Loucy (cell line): Measurements from ENCODE around the gene IL22RA2.

Experiments
- H2AFZ ChIP-seq: fragments of 200-600 bp; sonication (generic); 2 replicates; pipeline ENCODE4 v1.6.0; 2016; ENCODE audit warnings: antibody characterized with exemption, mild to moderate bottlenecking, low read length, moderate library complexity
- H3F3A ChIP-seq: fragments of 200-600 bp; 2 replicates; pipeline ENCODE4 v1.6.0; 2016; ENCODE audit warnings: antibody characterized with exemption, low read depth, mild to moderate bottlenecking
- H3K27me3 ChIP-seq: fragments of 200-600 bp; sonication (generic); 2 replicates; pipeline ENCODE4 v1.6.1; 2014; ENCODE audit warnings: low read length, mild to moderate bottlenecking; ENCODE audit not compliant: insufficient read depth, poor library complexity, severe bottlenecking
- H3K36me3 ChIP-seq: fragments of 200-600 bp; sonication (generic); 2 replicates; pipeline ENCODE4 v1.6.1; 2016; ENCODE audit warnings: low read length; ENCODE audit not compliant: insufficient read depth
- H3K4me1 ChIP-seq: fragments of 200-600 bp; sonication (generic); 2 replicates; pipeline ENCODE4 v1.5.1; 2014; ENCODE audit warnings: low read length, mild to moderate bottlenecking; ENCODE audit not compliant: insufficient read depth, poor library complexity, severe bottlenecking
- H3K4me2 ChIP-seq: fragments of 200-600 bp; sonication (generic); 2 replicates; pipeline ENCODE4 v1.6.0; 2014; ENCODE audit warnings: antibody characterized with exemption, low read length, low read depth, mild to moderate bottlenecking; ENCODE audit not compliant: poor library complexity, severe bottlenecking
- H3K4me3 ChIP-seq: fragments of 200-600 bp; sonication (generic); 2 replicates; pipeline ENCODE4 v1.5.1; 2014; ENCODE audit warnings: low read length, mild to moderate bottlenecking, mixed read lengths; ENCODE audit not compliant: poor library complexity, severe bottlenecking
- H3K79me2 ChIP-seq: fragments of 200-600 bp; sonication (generic); 2 replicates; pipeline ENCODE4 v1.6.1; 2014; ENCODE audit warnings: low read length; ENCODE audit not compliant: insufficient read depth
- H3K9ac ChIP-seq: fragments of 200-600 bp; sonication (generic); 2 replicates; pipeline ENCODE4 v1.6.0; 2014; ENCODE audit warnings: mild to moderate bottlenecking, low read depth, low read length, moderate library complexity; ENCODE audit not compliant: poor library complexity, severe bottlenecking
- H3K9me2 ChIP-seq: fragments of 200-600 bp; sonication (generic); replicated peaks from 2 replicates; pipeline ENCODE4 v1.6.1; 2016; ENCODE audit warnings: low read depth, low read length, mixed read lengths
- H3K9me3 ChIP-seq: fragments of 200-600 bp; sonication (generic); 2 replicates; pipeline ENCODE4 v1.6.1; 2014; ENCODE audit warnings: mild to moderate bottlenecking, antibody characterized with exemption, low read length, low read depth; ENCODE audit not compliant: insufficient read depth
- H4K20me1 ChIP-seq: fragments of 200-600 bp; sonication (generic); 2 replicates; pipeline ENCODE4 v1.6.0; 2014; ENCODE audit warnings: antibody characterized with exemption, low read length, mild to moderate bottlenecking; ENCODE audit not compliant: insufficient read depth, poor library complexity, severe bottlenecking
- CTCF ChIP-seq: fragments of 200-600 bp; sonication (generic); conservative IDR thresholded peaks from 2 replicates; pipeline ENCODE4 v1.5.1; 2014; ENCODE audit warnings: mild to moderate bottlenecking, antibody characterized with exemption, low read length
- EZH2phosphoT487 ChIP-seq: fragments of 200-600 bp; IDR thresholded peaks from 2 replicates; pipeline ENCODE4 v1.6.1; 2018; ENCODE audit warnings: antibody characterized with exemption, mild to moderate bottlenecking, moderate library complexity, borderline replicate concordance

IL22RA2 gene

GRCh38 chr6:137126875-137127485 lies 46.5 kb downstream of the IL22RA2 start:
- Histone ChIP-seq H4K20me1 (no peaks in the 10 kb centered on the region), H3K79me2 (no peaks in the 10 kb centered on the region), H3K9ac (no peak overlapping the region), H3K9me3 (no peaks in the 10 kb centered on the region), H3F3A (no peaks in the 10 kb centered on the region), H2AFZ (no peak overlapping the region), H3K4me1 (no peaks in the 10 kb centered on the region), H3K27me3 (no peaks in the 10 kb centered on the region), H3K36me3 (no peaks in the 10 kb centered on the region), H3K9me2 (no peaks in the 10 kb centered on the region), H3K4me2 (no peak overlapping the region), H3K4me3 (no peak overlapping the region)
- TF ChIP-seq EZH2phosphoT487: no peak
- TF ChIP-seq CTCF: no peak

- Histone ChIP-seq H3K9ac (no peak overlapping the region), H3K9me3 (peaks cover 6% of the 10 kb centered on the region; the same call in 1 of the 2 replicates), H3F3A (no peaks in the 10 kb centered on the region), H3K79me2 (no peaks in the 10 kb centered on the region), H3K27me3 (no peaks in the 10 kb centered on the region), H3K4me1 (no peaks in the 10 kb centered on the region), H4K20me1 (no peaks in the 10 kb centered on the region), H3K9me2 (no peaks in the 10 kb centered on the region), H3K36me3 (no peaks in the 10 kb centered on the region), H2AFZ (no peak overlapping the region), H3K4me2 (no peak overlapping the region), H3K4me3 (no peak overlapping the region)
- TF ChIP-seq EZH2phosphoT487 (no peak), CTCF (no peak)
Measured at GRCh38 chr6:137123078-137123477, 50.4 kb downstream of the IL22RA2 start.

- no peaks in the 10 kb centered on the region for H3K4me1 ChIP-seq
- H3K4me2 ChIP-seq: no peak overlapping the region
- no peaks in the 10 kb centered on the region for H3K36me3 ChIP-seq
- H3K9ac ChIP-seq: no peak overlapping the region
- no peaks in the 10 kb centered on the region for H3K27me3 ChIP-seq
- no peaks in the 10 kb centered on the region for H3K9me2 ChIP-seq
- no peaks in the 10 kb centered on the region for H4K20me1 ChIP-seq
- H3K4me3 ChIP-seq: no peak overlapping the region
- TF ChIP-seq CTCF: no peak
- H2AFZ ChIP-seq: no peak overlapping the region
- H3K9me3 ChIP-seq: peaks cover 6% of the 10 kb centered on the region; the same call in 1 of the 2 replicates
- H3K79me2 ChIP-seq: no peaks in the 10 kb centered on the region
- no peaks in the 10 kb centered on the region for H3F3A ChIP-seq
Measured at GRCh38 chr6:137122612-137123011, 50.8 kb downstream of the IL22RA2 start.
